ENCODE results near the gene BBS4.

BBS4 gene

GRCh38 chr15:72778796-72779195, 92.8 kb downstream of the BBS4 start:
- no peak for TF ChIP-seq CTCF (IDR thresholded peaks at IDR 0.05)
- intact Hi-C loops (cut with DNase I; ENCODE audit: low total_unique reads): no loop called here
- Histone ChIP-seq H3K27me3 (no peaks in the 10 kb centered on the region), H3K4me3 (no peak overlapping the region), H3K27ac (no peak overlapping the region), H3K4me1 (peaks cover 0 to 27% (median 12%) of the 10 kb centered on the region in 4 donors), H3K36me3 (peaks cover 0 to 36% (median 21%) of the 10 kb centered on the region in 3 donors), H3K9me3 (no peaks in the 10 kb centered on the region)
- no peak for DNase-seq

GRCh38 chr15:72781631-72782030, 95.6 kb downstream of the BBS4 start:
- H3K4me3 ChIP-seq: no peak overlapping the region
- H3K27ac ChIP-seq: no peak overlapping the region
- intact Hi-C loops (cut with DNase I; ENCODE audit: low total_unique reads): loop anchor here (5.0 to 10.0 kb wide), 2 partner anchors 94 to 493 kb away; partner anchors contain the start of genes BBS4 and HIGD2B
- no peaks in the 10 kb centered on the region for H3K9me3 ChIP-seq
- H3K4me1 ChIP-seq: peaks cover 0 to 39% (median 20%) of the 10 kb centered on the region in 4 donors
- H3K36me3 ChIP-seq: peaks cover 0 to 24% (median 11%) of the 10 kb centered on the region in 3 donors
- DNase-seq: no peak
- no peaks in the 10 kb centered on the region for H3K27me3 ChIP-seq
- TF ChIP-seq CTCF (IDR thresholded peaks at IDR 0.05): no peak

GRCh38 chr15:72782274-72783003, 96.4 kb downstream of the BBS4 start:
- no peak for TF ChIP-seq CTCF (IDR thresholded peaks at IDR 0.05)
- DNase-seq: no peak
- H3K27me3 ChIP-seq: no peaks in the 10 kb centered on the region
- H3K9me3 ChIP-seq: no peaks in the 10 kb centered on the region
- intact Hi-C loops (cut with DNase I; ENCODE audit: low total_unique reads): loop anchor here (5.0 to 10.0 kb wide), 2 partner anchors 95 to 492 kb away; partner anchors contain the start of genes BBS4 and HIGD2B
- peak overlapping the region; percentile 90 to 95 for H3K27ac ChIP-seq
- peak overlapping the region; percentile 97 to 98 for H3K4me3 ChIP-seq
- peaks cover 0 to 47% (median 20%) of the 10 kb centered on the region in 4 donors for H3K4me1 ChIP-seq
- peaks cover 0 to 24% (median 11%) of the 10 kb centered on the region in 3 donors for H3K36me3 ChIP-seq

GRCh38 chr15:72783004-72783639, 97.1 kb downstream of the BBS4 start:
- Histone ChIP-seq H3K4me1 (peaks cover 0 to 49% (median 21%) of the 10 kb centered on the region in 4 donors), H3K9me3 (no peaks in the 10 kb centered on the region), H3K4me3 (peak overlapping the region; percentile 97 to 98), H3K27me3 (no peaks in the 10 kb centered on the region), H3K27ac (peak overlapping the region; percentile 90 to 95), H3K36me3 (peaks cover 0 to 19% (median 6%) of the 10 kb centered on the region in 3 donors)
- intact Hi-C loops (cut with DNase I; ENCODE audit: low total_unique reads): loop anchor here (5.0 to 10.0 kb wide), 2 partner anchors 96 to 492 kb away; partner anchors contain the start of genes BBS4 and HIGD2B
- TF ChIP-seq CTCF (IDR thresholded peaks at IDR 0.05): no peak
- DNase-seq: peak in 1 of 2 donors; percentile 38

- Histone ChIP-seq H3K4me3 (peak within 1 kb of the TSS; percentile 97 to 98), H3K4me1 (peaks cover 0 to 49% (median 21%) of the 10 kb centered on the region in 4 donors), H3K36me3 (peaks cover 0 to 11% (median 6%) of the 10 kb centered on the region in 3 donors), H3K27me3 (no peaks in the 10 kb centered on the region), H3K27ac (peak within 1 kb of the TSS; percentile 90 to 95), H3K9me3 (no peaks in the 10 kb centered on the region)
- intact Hi-C loops (cut with DNase I; ENCODE audit: low total_unique reads): loop anchor here (5.0 to 10.0 kb wide), 2 partner anchors 97 to 491 kb away; partner anchors contain the start of genes BBS4 and HIGD2B
- peak; percentile 35 to 56 for TF ChIP-seq CTCF (IDR thresholded peaks at IDR 0.05)
- DNase-seq: peak; percentile 86 to 95
Observed at GRCh38 chr15:72783640-72784455, 97.8 kb downstream of the BBS4 start, which contains the start of gene ADPGK. ADPGK (minus strand) TSS chr15:72783758; CDS start chr15:72783691, 67 bp downstream.
